B cell (primary cell): ENCODE measurements around the gene CXCL6. TPM values are rescaled to one million over a fixed set of nuclear protein-coding genes. Genes with fewer than 3 reads are reported as not detected.

Source experiments
- ATAC-seq: fragments of 200-7000 bp; cut with Tn5 transposase; one replicate; pipeline ENCODE4 v1.10.0; 2021; ENCODE audit warnings: low read depth, mild to moderate bottlenecking, moderate number of reproducible peaks, moderate library complexity
- CTCF ChIA-PET: fragments of 350-600 bp; sonication (Branson Sonifier 250); formaldehyde crosslinking; loops from one replicate; lab custom pipeline; 2021; ENCODE audit warnings: antibody characterized with exemption, inconsistent platforms; lab: Charles Lee
- POLR2A ChIA-PET: fragments of 350-600 bp; sonication (Branson Sonifier 250); formaldehyde crosslinking; loops from one replicate; lab custom pipeline; 2021; ENCODE audit warnings: antibody characterized with exemption; lab: Charles Lee
- DNase-seq: peaks from one replicate; pipeline ENCODE4 v3.0.0; 2013
- H2AFZ ChIP-seq: 2 replicates; pipeline ENCODE4 v1.6.1; 2012; ENCODE audit warnings: mild to moderate bottlenecking, low read depth, low read length; ENCODE audit not compliant: insufficient read depth, poor library complexity, severe bottlenecking
- H3K27ac ChIP-seq, 2 donors: 1 replicate in 1 of 2; 2 replicates in 1 of 2; pipeline ENCODE4 v1.5.1; 2012 to 2013; ENCODE audit warnings: low read length in 2 of 2, mild to moderate bottlenecking in 2 of 2, moderate library complexity in 1 of 2
- H3K27me3 ChIP-seq, 4 experiments: fragments of 200-600 bp in 1 of 4; sonication (generic) in 1 of 4; replicated peaks in 1 of 4; 1 replicate in 2 of 4; 2 replicates in 2 of 4; pipeline versions ENCODE4 v1.6.1 to v1.7.0; 2013 to 2016; ENCODE audit warnings: low read length in 3 of 4, mild to moderate bottlenecking in 2 of 4, mixed read lengths in 1 of 4, moderate library complexity in 1 of 4; ENCODE audit not compliant: insufficient read depth in 4 of 4, control insufficient read depth in 3 of 4; ENCODE audit errors: control extremely low read depth in 1 of 4
- H3K36me3 ChIP-seq, 2 experiments: replicated peaks in 1 of 2; 1 replicate in 1 of 2; 2 replicates in 1 of 2; pipeline versions ENCODE4 v1.6.1 to v1.7.1; 2013; ENCODE audit warnings: low read length in 1 of 2; ENCODE audit not compliant: insufficient read depth in 2 of 2, control insufficient read depth in 1 of 2; ENCODE audit errors: control extremely low read depth in 1 of 2, extremely low read depth in 1 of 2
- H3K4me1 ChIP-seq, 2 donors: fragments of 200-600 bp in 1 of 2; sonication (generic) in 1 of 2; 1 replicate in 1 of 2; 2 replicates in 1 of 2; pipeline versions ENCODE4 v1.5.1 to v1.6.1; 2013 to 2017; ENCODE audit warnings: low read length in 2 of 2; ENCODE audit not compliant: control insufficient read depth in 2 of 2, insufficient read depth in 2 of 2
- H3K4me2 ChIP-seq: replicated peaks from 2 replicates; pipeline ENCODE3; 2012; ENCODE audit warnings: mild to moderate bottlenecking, low read depth, low read length; ENCODE audit not compliant: poor library complexity, severe bottlenecking
- H3K4me3 ChIP-seq, 5 experiments: fragments of 200-600 bp in 1 of 5; sonication (generic) in 1 of 5; 1 replicate in 3 of 5; 2 replicates in 2 of 5; pipeline versions ENCODE4 v1.5.1 to v1.7.0; 2011 to 2016; ENCODE audit warnings: low read length in 4 of 5, mild to moderate bottlenecking in 4 of 5, low read depth in 2 of 5, control low read depth in 1 of 5, moderate library complexity in 1 of 5; ENCODE audit not compliant: insufficient read depth in 1 of 5; ENCODE audit errors: control extremely low read depth in 1 of 5, extremely low read depth in 1 of 5
- H3K79me2 ChIP-seq: fragments of 200-600 bp; sonication (generic); one replicate; pipeline ENCODE4 v1.6.0; 2016; ENCODE audit warnings: low read length; ENCODE audit not compliant: control insufficient read depth, insufficient read depth
- H3K9ac ChIP-seq: fragments of 200-600 bp; sonication (generic); 2 replicates; pipeline ENCODE4 v1.6.1; 2017; ENCODE audit warnings: mild to moderate bottlenecking, low read length, moderate library complexity
- H3K9me3 ChIP-seq, 3 donors: one replicate each; pipeline versions ENCODE4 v1.6.1 to v1.7.1; 2013; ENCODE audit warnings: low read length in 2 of 3; ENCODE audit not compliant: control insufficient read depth in 2 of 3, insufficient read depth in 1 of 3; ENCODE audit errors: control extremely low read depth in 1 of 3
- H4K20me1 ChIP-seq: 2 replicates; pipeline ENCODE4 v1.6.0; 2012; ENCODE audit warnings: mild to moderate bottlenecking, low read length; ENCODE audit not compliant: insufficient read depth, control insufficient read depth, poor library complexity, severe bottlenecking
- H3K27ac Mint-ChIP-seq: one replicate; pipeline ENCODE4 v1.8.0; 2021; ENCODE audit warnings: mixed read lengths
- H3K27me3 Mint-ChIP-seq: one replicate; pipeline ENCODE4 v1.8.0; 2021; ENCODE audit warnings: mixed read lengths
- H3K4me1 Mint-ChIP-seq: one replicate; pipeline ENCODE4 v1.8.0; 2021; ENCODE audit warnings: mixed read lengths
- H3K4me3 Mint-ChIP-seq: one replicate; pipeline ENCODE4 v1.8.0; 2021; ENCODE audit warnings: mixed read lengths
- H3K9me3 Mint-ChIP-seq: one replicate; pipeline ENCODE4 v1.8.0; 2022; ENCODE audit warnings: mixed read lengths; ENCODE audit not compliant: insufficient read depth
- CTCF ChIP-seq: fragments of 200-600 bp; IDR thresholded peaks from one replicate; pipeline ENCODE4 v1.8.0; 2022; ENCODE audit warnings: antibody characterized with exemption, mild to moderate bottlenecking
- EZH2 ChIP-seq: IDR thresholded peaks from 2 replicates; pipeline ENCODE4 v1.6.1; 2012; ENCODE audit warnings: borderline replicate concordance, low read depth, mild to moderate bottlenecking, moderate library complexity, low read length; ENCODE audit not compliant: insufficient read depth, poor library complexity, severe bottlenecking
- WGBS: methylation state at CpG from one replicate; pipeline ENCODE4 v1.1.5; 2013; ENCODE audit warnings: missing lambda C conversion rate; ENCODE audit not compliant: insufficient coverage; 5-methylcytosine and 5-hydroxymethylcytosine counted together
- intact Hi-C: fragments of 100-400 bp; cut with micrococcal nuclease; formaldehyde crosslinking; loops from one replicate; pipeline ENCODE4 v1.10.0; 2022
- polyA plus RNA-seq: library from polyadenylated mRNA; depleted of rRNA; stranded (reverse); fragments of >200 nt; gene quantifications from 2 replicates; pipeline ENCODE4 v1.2.3, GENCODE V29; 2012
- total RNA-seq, 2 donors: library from RNA; stranded (reverse); fragments of 120-200 nt in 1 of 2; gene quantifications; 1 replicate in 1 of 2; 2 replicates in 1 of 2; pipeline versions ENCODE4 v1.2.3 to v1.2.4, GENCODE V29; 2013 to 2022

Gene CXCL6
- total and polyA plus RNA-seq, 2 donors (not counting 1 experiment from before 2014, with no cell fraction given) = not detected

- Mint-ChIP-seq H3K9me3 (peaks cover 3% of the 10 kb centered on the region), H3K4me3 (no peak overlapping the region), H3K27ac (no peak overlapping the region), H3K27me3 (no peaks in the 10 kb centered on the region), H3K4me1 (no peaks in the 10 kb centered on the region)
- intact Hi-C loops = no loop called here
- Histone ChIP-seq H3K9me3 (no peaks in the 10 kb centered on the region), H2AFZ (no peak overlapping the region), H3K27me3 (no peaks in the 10 kb centered on the region), H3K4me1 (no peaks in the 10 kb centered on the region), H3K36me3 (no peaks in the 10 kb centered on the region), H3K4me2 (no peak overlapping the region), H3K79me2 (no peaks in the 10 kb centered on the region), H3K9ac (no peak overlapping the region), H3K4me3 (no peak overlapping the region), H3K27ac (no peak overlapping the region), H4K20me1 (no peaks in the 10 kb centered on the region)
- POLR2A ChIA-PET = no interaction called here
- CTCF ChIA-PET = no interaction called here
- ATAC-seq (no peak), DNase-seq (no peak)
- TF ChIP-seq CTCF (no peak), EZH2 (no peak)
- WGBS = 60% methylated on average over 2 of the region's 3 CpGs
These were observed 19.7 kb upstream of the CXCL6 start for GRCh38 chr4:73816814-73817213.

- TF ChIP-seq CTCF (no peak), EZH2 (no peak)
- intact Hi-C loops = no loop called here
- H3K4me1 Mint-ChIP-seq = no peaks in the 10 kb centered on the region
These were observed 19.1 kb upstream of the CXCL6 start for GRCh38 chr4:73817341-73817740.

More at GRCh38 chr4:73817341-73817740, 19.1 kb upstream of the CXCL6 start:
- no peaks in the 10 kb centered on the region for H3K79me2 ChIP-seq
- H3K27me3 ChIP-seq = no peaks in the 10 kb centered on the region
- H3K4me2 ChIP-seq = no peak overlapping the region
- H3K36me3 ChIP-seq = no peaks in the 10 kb centered on the region
- no peak for ATAC-seq
- ChIA-PET CTCF (no interaction called here), POLR2A (no interaction called here)
- no peak overlapping the region for H3K4me3 Mint-ChIP-seq
- H3K9ac ChIP-seq = no peak overlapping the region
- no peak overlapping the region for H3K4me3 ChIP-seq
- no peaks in the 10 kb centered on the region for H3K9me3 ChIP-seq
- no peaks in the 10 kb centered on the region for H3K4me1 ChIP-seq
- no peaks in the 10 kb centered on the region for H4K20me1 ChIP-seq
- H3K27ac ChIP-seq = no peak overlapping the region
- H2AFZ ChIP-seq = no peak overlapping the region
- no peaks in the 10 kb centered on the region for H3K27me3 Mint-ChIP-seq
- WGBS = no CpG with 5 or more reads among the region's 1 CpG
- no peak for DNase-seq
- H3K9me3 Mint-ChIP-seq = peaks cover 3% of the 10 kb centered on the region
- no peak overlapping the region for H3K27ac Mint-ChIP-seq
